ENCODE results near the gene RASGRP1. TPM values are rescaled to one million over a fixed set of nuclear protein-coding genes. Genes with fewer than 3 reads are reported as not detected.

RASGRP1 gene
- polyA plus RNA-seq, 1 donor: 0.18 TPM

- DNase-seq (ENCODE audit: low read depth): no peak
Observed at GRCh38 chr15:38576261-38576660, 11.6 kb upstream of the RASGRP1 start.

- no peak for DNase-seq (ENCODE audit: low read depth)
Observed at GRCh38 chr15:38565287-38565670, 665 bp upstream of the RASGRP1 start.

GRCh38 chr15:38563723-38564519, 693 bp downstream of the RASGRP1 start:
- DNase-seq (ENCODE audit: low read depth): no peak

- no peak for DNase-seq (ENCODE audit: low read depth)
Observed at GRCh38 chr15:38562278-38562677, 2.3 kb downstream of the RASGRP1 start.

- DNase-seq (ENCODE audit: low read depth): no peak
Observed at GRCh38 chr15:38560456-38560926, 4.1 kb downstream of the RASGRP1 start.

- DNase-seq (ENCODE audit: low read depth): no peak
Observed at GRCh38 chr15:38559636-38560307, 4.8 kb downstream of the RASGRP1 start.

GRCh38 chr15:38559131-38559530, 5.5 kb downstream of the RASGRP1 start:
- DNase-seq (ENCODE audit: low read depth): no peak

GRCh38 chr15:38558372-38559059, 6.1 kb downstream of the RASGRP1 start:
- no peak for DNase-seq (ENCODE audit: low read depth)

GRCh38 chr15:38557921-38558320, 6.7 kb downstream of the RASGRP1 start:
- DNase-seq (ENCODE audit: low read depth): no peak

- DNase-seq (ENCODE audit: low read depth): no peak
Observed at GRCh38 chr15:38555686-38556334, 8.8 kb downstream of the RASGRP1 start.

GRCh38 chr15:38554354-38554753, 10.3 kb downstream of the RASGRP1 start:
- no peak for DNase-seq (ENCODE audit: low read depth)

GRCh38 chr15:38553071-38553470, 11.5 kb downstream of the RASGRP1 start:
- no peak for DNase-seq (ENCODE audit: low read depth)

GRCh38 chr15:38551720-38552648, 12.6 kb downstream of the RASGRP1 start:
- DNase-seq (ENCODE audit: low read depth): no peak

GRCh38 chr15:38549222-38549621, 15.4 kb downstream of the RASGRP1 start:
- DNase-seq (ENCODE audit: low read depth): no peak

- DNase-seq (ENCODE audit: low read depth): no peak
Observed at GRCh38 chr15:38547255-38547997, 17.2 kb downstream of the RASGRP1 start.

- no peak for DNase-seq (ENCODE audit: low read depth)
Observed at GRCh38 chr15:38545179-38545578, 19.4 kb downstream of the RASGRP1 start.

- DNase-seq (ENCODE audit: low read depth): no peak
Observed at GRCh38 chr15:38541026-38541425, 23.6 kb downstream of the RASGRP1 start.

- no peak for DNase-seq (ENCODE audit: low read depth)
Observed at GRCh38 chr15:38540510-38540909, 24.1 kb downstream of the RASGRP1 start.

- no peak for DNase-seq (ENCODE audit: low read depth)
Observed at GRCh38 chr15:38539008-38539343, 25.6 kb downstream of the RASGRP1 start.

GRCh38 chr15:38538328-38539007, 26.1 kb downstream of the RASGRP1 start:
- no peak for DNase-seq (ENCODE audit: low read depth)
